GM18951 (cell line): Measurements from ENCODE around the gene SMCO3.

Experiments
- POLR2A ChIP-seq: IDR thresholded peaks from 4 replicates; pipeline ENCODE4 v1.6.1; 2011; ENCODE audit warnings: mild to moderate bottlenecking; ENCODE audit not compliant: insufficient read length, insufficient read depth; ENCODE audit errors: extremely low read depth
- in situ Hi-C: fragments of 300-500 bp; cut with MboI; formaldehyde crosslinking; loops from one replicate; pipeline ENCODE4 v1.12.0; 2022; ENCODE audit warnings: low sequenced_read_pairs, mixed read lengths, inconsistent platforms; ENCODE audit not compliant: unreplicated experiment

SMCO3 gene

GRCh38 chr12:14814014-14814413 lies at the start of gene SMCO3:
SMCO3 (minus strand) TSS chr12:14814182; CDS start chr12:14806680, 7,502 bp downstream.
- in situ Hi-C loops = no loop called here
- TF ChIP-seq POLR2A = no peak

GRCh38 chr12:14860490-14860889 lies 46.5 kb upstream of the SMCO3 start:
- in situ Hi-C loops = no loop called here

GRCh38 chr12:14858513-14858912 lies 44.5 kb upstream of the SMCO3 start:
- no peak for TF ChIP-seq POLR2A

More at GRCh38 chr12:14860490-14860889, 46.5 kb upstream of the SMCO3 start:
- no peak for TF ChIP-seq POLR2A

GRCh38 chr12:14854586-14855183 lies 40.7 kb upstream of the SMCO3 start:
- in situ Hi-C loops = no loop called here
- no peak for TF ChIP-seq POLR2A

More at GRCh38 chr12:14858513-14858912, 44.5 kb upstream of the SMCO3 start:
- in situ Hi-C loops = no loop called here

GRCh38 chr12:14853961-14854360 lies 40.0 kb upstream of the SMCO3 start:
- in situ Hi-C loops = no loop called here
- no peak for TF ChIP-seq POLR2A

- TF ChIP-seq POLR2A = no peak
- in situ Hi-C loops = no loop called here
Measured at GRCh38 chr12:14852880-14853279, 38.9 kb upstream of the SMCO3 start.

- no peak for TF ChIP-seq POLR2A
Measured at GRCh38 chr12:14850929-14851663, 37.1 kb upstream of the SMCO3 start.

GRCh38 chr12:14849661-14850060 lies 35.7 kb upstream of the SMCO3 start:
- TF ChIP-seq POLR2A = no peak

More at GRCh38 chr12:14850929-14851663, 37.1 kb upstream of the SMCO3 start:
- in situ Hi-C loops = no loop called here

GRCh38 chr12:14846876-14847580 lies 33.0 kb upstream of the SMCO3 start:
- TF ChIP-seq POLR2A = no peak
- in situ Hi-C loops = loop anchor here (5.0 kb wide), 1 partner anchor 140 kb away; no protein-coding TSS in a partner anchor

More at GRCh38 chr12:14849661-14850060, 35.7 kb upstream of the SMCO3 start:
- in situ Hi-C loops = loop anchor here (5.0 kb wide), 1 partner anchor 138 kb away; no protein-coding TSS in a partner anchor

- in situ Hi-C loops = loop anchor here (5.0 kb wide), 1 partner anchor 141 kb away; no protein-coding TSS in a partner anchor
- TF ChIP-seq POLR2A = no peak
Measured at GRCh38 chr12:14846042-14846587, 32.1 kb upstream of the SMCO3 start.

- in situ Hi-C loops = loop anchor here (5.0 kb wide), 1 partner anchor 142 kb away; no protein-coding TSS in a partner anchor
- no peak for TF ChIP-seq POLR2A
Measured at GRCh38 chr12:14845350-14845750, 31.4 kb upstream of the SMCO3 start.

- in situ Hi-C loops = no loop called here
- no peak for TF ChIP-seq POLR2A
Measured at GRCh38 chr12:14844401-14844800, 30.4 kb upstream of the SMCO3 start.

- no peak for TF ChIP-seq POLR2A
- in situ Hi-C loops = no loop called here
Measured at GRCh38 chr12:14843425-14843887, 29.5 kb upstream of the SMCO3 start, which contains the start of gene ART4. ART4 (minus strand) TSS chr12:14843526; CDS start chr12:14843113, 413 bp downstream.

GRCh38 chr12:14842315-14842714 lies 28.3 kb upstream of the SMCO3 start:
- no peak for TF ChIP-seq POLR2A
- in situ Hi-C loops = no loop called here
